Right cardiac atrium (tissue), 5 donors: ENCODE measurements around the gene CAP2. TPM values are rescaled to one million over a fixed set of nuclear protein-coding genes. Genes with fewer than 3 reads are reported as not detected.
A peak's percentile ranks its signal among the peaks of the same experiment; 100 is the strongest.

Experiments
- ATAC-seq, 2 donors: fragments of 200-7000 bp; cut with Tn5 transposase; one replicate each; pipeline versions ENCODE4 v1.8.0 to v1.9.1; 2020; ENCODE audit warnings: moderate library complexity in 2 of 2, mild to moderate bottlenecking in 1 of 2
- DNase-seq, 3 donors: peaks; one replicate each; pipeline ENCODE4 v3.0.0-alpha.2; 2020
- H3K27ac ChIP-seq: one replicate; pipeline ENCODE4 v1.5.1; 2013; ENCODE audit warnings: mild to moderate bottlenecking, low read length, control low read depth, moderate library complexity
- H3K27me3 ChIP-seq: one replicate; pipeline ENCODE4 v1.6.1; 2013; ENCODE audit not compliant: control insufficient read depth, insufficient read depth
- H3K4me1 ChIP-seq: one replicate; pipeline ENCODE4 v1.6.1; 2013; ENCODE audit warnings: low read length; ENCODE audit not compliant: control insufficient read depth, insufficient read depth
- H3K4me3 ChIP-seq: one replicate; pipeline ENCODE4 v1.5.1; 2013; ENCODE audit warnings: low read length, control low read depth
- H3K9me3 ChIP-seq: one replicate; pipeline ENCODE4 v1.6.1; 2013; ENCODE audit warnings: low read length; ENCODE audit not compliant: control insufficient read depth
- WGBS: extraction: QIAGEN DNeasy Blood & Tissue Kit; methylation state at CpG from one replicate; pipeline ENCODE4 v1.1.7; 2013; 5-methylcytosine and 5-hydroxymethylcytosine counted together
- intact Hi-C, 4 donors: fragments of 100-400 bp; cut with DNase I; formaldehyde crosslinking; loops; one replicate each; pipeline versions ENCODE4 v1.11.0 to v1.14.0; 2022 to 2023
- long read RNA-seq, 4 donors: library from polyadenylated mRNA; unstranded; transcript quantifications; one replicate each; pipeline ENCODE4 v2.0.0, GENCODE V29; 2020 to 2021
- polyA plus RNA-seq: library from polyadenylated mRNA; stranded (reverse); fragments of 200-250 nt; gene quantifications from one replicate; pipeline ENCODE4 v1.2.3, GENCODE V29; 2013
- total RNA-seq, 4 donors: library from RNA; stranded (reverse); fragmentation: NEBNext Ultra II Directional; extraction: Animal tissue kit (Norgen Biotek cat#: 25700); gene quantifications; one replicate each; pipeline ENCODE4 v1.2.1, GENCODE V29; 2021
- donor health status: healthy with polysubstance abuse.
- donor health status: DM: no; HTN: yes; CAD: no.
- donor health status: DM: no; HTN: no; CAD: no.
- donor health status: DM: no; HTN: yes; CAD: no; lungs with severe emphysema.
- donor health status: DM: yes; HTN: yes; CAD: no.

The CAP2 gene
- total RNA-seq (100 to 1,000 TPM in 3 of 4 donors, 10 to 100 TPM in 1; 90.7 to 127 (median 111) TPM), polyA plus RNA-seq (66.1 TPM)
- long read RNA-seq, donor 1, transcript CAP2-201 (13 exons, 3,316 nt) = major isoform, 315 of 348 reads
- long read RNA-seq, donor 1, partial matches to known transcripts = 21 of 348 reads
- long read RNA-seq, donor 1, other reads (novel, unspliced or antisense) = 9 of 348 reads
- long read RNA-seq, donor 2, transcript CAP2-201 (13 exons, 3,316 nt) = major isoform, 77 of 86 reads
- long read RNA-seq, donor 2, partial matches to known transcripts = 6 of 86 reads
- long read RNA-seq, donor 2, other reads (novel, unspliced or antisense) = 1 of 86 reads
- long read RNA-seq, donor 3, transcript CAP2-201 (13 exons, 3,316 nt) = major isoform, 296 of 343 reads
- long read RNA-seq, donor 3, partial matches to known transcripts = 22 of 343 reads
- long read RNA-seq, donor 3, other reads (novel, unspliced or antisense) = 21 of 343 reads
- long read RNA-seq, donor 4, transcript CAP2-201 (13 exons, 3,316 nt) = major isoform, 139 of 160 reads
- long read RNA-seq, donor 4, partial matches to known transcripts = 14 of 160 reads
- long read RNA-seq, donor 4, other reads (novel, unspliced or antisense) = 6 of 160 reads

GRCh38 chr6:17392978-17393891, at the start of gene CAP2:
CAP2 (plus strand) TSS chr6:17393595; CDS start chr6:17421556, 27,961 bp downstream.
- no peaks in the 10 kb centered on the region for H3K4me1 ChIP-seq
- DNase-seq = peak; percentile 61 to 86 (median 82)
- H3K27me3 ChIP-seq = no peaks in the 10 kb centered on the region
- H3K4me3 ChIP-seq = peak within 1 kb of the TSS; percentile 93
- H3K9me3 ChIP-seq = no peaks in the 10 kb centered on the region
- intact Hi-C loops = loop anchor here in 1 of 4 donors (10.0 kb wide), 1 partner anchor 108 kb away; the partner anchor contains the start of gene RBM24
- peak; percentile 93 to 95 for ATAC-seq
- WGBS = 3% methylated on average over 42 of the region's 42 CpGs
- peak within 1 kb of the TSS; percentile 86 for H3K27ac ChIP-seq

- 31% methylated on average over 2 of the region's 2 CpGs for WGBS
- no peaks in the 10 kb centered on the region for H3K27me3 ChIP-seq
- H3K4me1 ChIP-seq = no peaks in the 10 kb centered on the region
- ATAC-seq = no peak
- no peaks in the 10 kb centered on the region for H3K9me3 ChIP-seq
- no peak overlapping the region for H3K27ac ChIP-seq
- intact Hi-C loops = no loop called here
- H3K4me3 ChIP-seq = no peak overlapping the region
- DNase-seq = no peak
Observed at GRCh38 chr6:17347012-17347411, 46.4 kb upstream of the CAP2 start.

GRCh38 chr6:17349427-17349826, 44.0 kb upstream of the CAP2 start:
- DNase-seq (no peak), ATAC-seq (no peak)
- Histone ChIP-seq H3K4me1 (no peaks in the 10 kb centered on the region), H3K27me3 (no peaks in the 10 kb centered on the region), H3K27ac (no peak overlapping the region), H3K9me3 (no peaks in the 10 kb centered on the region), H3K4me3 (no peak overlapping the region)
- intact Hi-C loops = no loop called here
- WGBS = 79% methylated on average over 2 of the region's 2 CpGs

GRCh38 chr6:17352302-17352701, 41.1 kb upstream of the CAP2 start:
- no peak overlapping the region for H3K4me3 ChIP-seq
- intact Hi-C loops = no loop called here
- no peaks in the 10 kb centered on the region for H3K4me1 ChIP-seq
- H3K27me3 ChIP-seq = no peaks in the 10 kb centered on the region
- H3K27ac ChIP-seq = no peak overlapping the region
- H3K9me3 ChIP-seq = no peaks in the 10 kb centered on the region
- ATAC-seq (no peak), DNase-seq (no peak)

- Histone ChIP-seq H3K4me1 (no peaks in the 10 kb centered on the region), H3K9me3 (no peaks in the 10 kb centered on the region), H3K4me3 (no peak overlapping the region), H3K27ac (no peak overlapping the region), H3K27me3 (no peaks in the 10 kb centered on the region)
- intact Hi-C loops = no loop called here
- DNase-seq (no peak), ATAC-seq (no peak)
- 82% methylated on average over 4 of the region's 4 CpGs for WGBS
Observed at GRCh38 chr6:17353440-17354175, 39.8 kb upstream of the CAP2 start.

- WGBS = 85% methylated on average over 4 of the region's 4 CpGs
- ATAC-seq = no peak
- H3K9me3 ChIP-seq = no peaks in the 10 kb centered on the region
- H3K27me3 ChIP-seq = no peaks in the 10 kb centered on the region
- no peaks in the 10 kb centered on the region for H3K4me1 ChIP-seq
- H3K4me3 ChIP-seq = no peak overlapping the region
- intact Hi-C loops = no loop called here
- no peak overlapping the region for H3K27ac ChIP-seq
- DNase-seq = no peak
Observed at GRCh38 chr6:17354700-17355403, 38.5 kb upstream of the CAP2 start.

GRCh38 chr6:17355404-17355774, 38.0 kb upstream of the CAP2 start:
- DNase-seq = no peak
- 85% methylated on average over 2 of the region's 2 CpGs for WGBS
- no peaks in the 10 kb centered on the region for H3K27me3 ChIP-seq
- H3K4me3 ChIP-seq = no peak overlapping the region
- no peaks in the 10 kb centered on the region for H3K9me3 ChIP-seq
- H3K27ac ChIP-seq = no peak overlapping the region
- H3K4me1 ChIP-seq = no peaks in the 10 kb centered on the region
- intact Hi-C loops = no loop called here
- ATAC-seq = no peak

GRCh38 chr6:17358515-17358914, 34.9 kb upstream of the CAP2 start:
- no peaks in the 10 kb centered on the region for H3K4me1 ChIP-seq
- ATAC-seq (no peak), DNase-seq (no peak)
- H3K9me3 ChIP-seq = no peaks in the 10 kb centered on the region
- no peaks in the 10 kb centered on the region for H3K27me3 ChIP-seq
- intact Hi-C loops = no loop called here
- H3K27ac ChIP-seq = no peak overlapping the region
- H3K4me3 ChIP-seq = no peak overlapping the region

- no peak overlapping the region for H3K27ac ChIP-seq
- intact Hi-C loops = no loop called here
Observed at GRCh38 chr6:17360564-17360963, 32.8 kb upstream of the CAP2 start.

GRCh38 chr6:17361013-17361412, 32.4 kb upstream of the CAP2 start:
- Histone ChIP-seq H3K4me3 (no peak overlapping the region), H3K4me1 (no peaks in the 10 kb centered on the region), H3K27ac (no peak overlapping the region), H3K9me3 (no peaks in the 10 kb centered on the region), H3K27me3 (no peaks in the 10 kb centered on the region)
- intact Hi-C loops = no loop called here
- 56% methylated on average over 3 of the region's 3 CpGs for WGBS
- ATAC-seq (no peak), DNase-seq (no peak)

More at GRCh38 chr6:17360564-17360963, 32.8 kb upstream of the CAP2 start:
- no peaks in the 10 kb centered on the region for H3K4me1 ChIP-seq
- DNase-seq (no peak), ATAC-seq (no peak)
- WGBS = 81% methylated on average over 4 of the region's 4 CpGs
- H3K27me3 ChIP-seq = no peaks in the 10 kb centered on the region
- H3K9me3 ChIP-seq = no peaks in the 10 kb centered on the region
- H3K4me3 ChIP-seq = no peak overlapping the region
